Lung microvascular endothelial cell (primary cell): ENCODE data around the gene COG7. TPM values are rescaled to one million over a fixed set of nuclear protein-coding genes. Genes with fewer than 3 reads are reported as not detected.
"Not testable (repeated sequence)": the region's sequence is repeated elsewhere in the genome, so short reads cannot be mapped to it uniquely, and the experiment has no call there.

Source experiments
- DNase-seq, 2 donors: peaks; one replicate each; pipeline versions ENCODE4 v3.0.0 to v3.0.0-alpha.2; 2010; ENCODE audit warnings: low read depth in 2 of 2
- total RNA-seq: library from RNA; depleted of rRNA; stranded (reverse); fragments of >200 nt; gene quantifications from 2 replicates; pipeline ENCODE4 v1.2.1, GENCODE V29; 2014

COG7 gene
- 8.7 and 10.9 TPM in 2 replicates for total RNA-seq

DNA sequence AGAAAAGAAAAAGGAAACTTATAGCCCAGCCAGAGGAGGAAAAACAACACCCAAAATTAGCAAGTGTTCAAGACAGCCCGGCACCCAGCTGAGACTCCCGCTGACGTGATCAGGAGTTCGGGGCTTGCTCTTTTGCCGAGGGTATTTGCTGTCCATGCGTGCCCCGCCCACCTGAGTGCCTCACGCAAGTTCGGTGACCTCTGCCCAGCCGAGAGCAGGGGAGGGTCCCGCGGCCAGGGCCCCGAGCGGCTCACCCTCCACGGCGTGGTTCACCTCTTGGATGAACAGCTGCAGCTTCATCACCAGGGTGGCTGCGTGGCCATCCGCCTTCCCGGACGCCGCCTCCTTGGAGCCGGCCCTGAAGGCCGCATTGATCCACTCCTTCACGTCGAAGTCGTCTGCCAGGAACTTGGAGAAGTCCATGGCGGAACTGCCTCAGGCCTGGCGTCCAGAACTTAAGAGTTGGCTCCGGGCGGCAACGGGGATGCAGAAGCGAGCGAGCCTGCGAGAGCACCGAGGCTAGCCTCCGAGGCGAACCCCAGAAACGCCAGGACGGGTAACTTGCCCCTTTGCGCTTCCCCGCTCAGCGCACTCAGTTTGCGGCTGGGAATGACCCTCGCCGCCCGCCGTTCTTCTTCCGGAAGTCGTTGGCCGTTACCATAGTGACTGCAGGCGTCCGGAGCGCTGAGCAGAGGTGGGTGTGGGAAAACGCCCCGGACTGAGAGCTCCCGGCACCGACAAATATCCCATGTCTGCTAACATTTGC is at the start of gene COG7:
Gene COG7 (minus strand): TSS at position 618 of the 766 bp plus-strand sequence. CDS start 195 bp downstream, at position 423.
- DNase-seq = peak; percentile 91 to 93

- DNase-seq = peak; percentile 61 to 75
Observed at GRCh38 chr16:23502466-23502865, 49.5 kb upstream of the COG7 start.

DNA sequence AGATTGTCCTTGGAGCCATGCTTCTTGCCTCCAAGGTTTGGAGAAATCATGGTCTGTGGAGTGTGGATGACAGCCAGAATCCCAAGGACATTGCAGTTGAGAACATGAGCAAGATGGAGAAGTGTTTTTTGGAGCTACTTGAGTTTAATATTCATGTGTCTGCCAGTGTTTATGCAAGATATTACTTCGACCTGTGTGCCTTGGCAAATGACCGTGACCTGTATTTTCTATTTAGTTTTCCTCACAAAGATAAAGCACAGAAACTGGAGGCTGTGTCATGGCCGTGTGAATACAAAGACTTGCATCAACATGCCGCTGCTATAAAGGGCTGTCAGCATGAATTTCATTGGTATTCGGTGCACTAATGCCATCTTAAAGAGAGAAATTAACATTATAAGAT is 48.3 kb upstream of the COG7 start:
- DNase-seq = no peak

- no peak for DNase-seq
Observed at GRCh38 chr16:23500862-23501225, 47.9 kb upstream of the COG7 start.

DNA sequence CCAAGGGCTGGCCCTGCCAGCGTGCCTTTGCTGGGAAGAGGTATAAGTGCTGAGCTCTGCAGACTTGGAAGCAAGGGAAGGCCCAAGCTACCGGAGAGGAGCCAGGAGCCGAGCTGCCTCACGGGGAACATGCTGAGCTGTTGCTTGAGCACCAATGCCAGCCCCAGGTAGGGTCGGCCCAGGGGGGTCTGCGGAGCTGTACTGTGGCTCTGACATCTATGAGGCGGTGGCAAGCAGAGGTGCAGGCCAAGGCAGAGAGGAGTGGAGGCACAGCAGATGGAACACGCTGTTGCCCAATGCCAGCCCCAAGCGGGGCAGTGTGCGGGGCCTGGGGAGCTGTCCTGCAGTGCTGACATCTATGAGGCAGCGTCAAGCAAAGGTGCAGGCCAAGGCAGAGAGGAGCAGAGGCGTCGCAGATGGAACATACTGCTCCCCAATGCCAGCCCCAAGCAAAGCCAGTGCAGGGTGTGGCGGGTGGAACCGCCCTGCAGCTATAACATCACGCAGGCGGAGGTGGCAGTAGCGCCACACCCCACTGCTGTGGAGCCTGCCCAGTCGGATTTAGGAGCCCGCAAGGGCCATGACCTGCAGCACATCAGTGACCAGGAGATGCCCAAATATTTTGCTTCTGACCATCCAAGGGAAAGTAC is 47.3 kb upstream of the COG7 start:
- no peak for DNase-seq

DNA sequence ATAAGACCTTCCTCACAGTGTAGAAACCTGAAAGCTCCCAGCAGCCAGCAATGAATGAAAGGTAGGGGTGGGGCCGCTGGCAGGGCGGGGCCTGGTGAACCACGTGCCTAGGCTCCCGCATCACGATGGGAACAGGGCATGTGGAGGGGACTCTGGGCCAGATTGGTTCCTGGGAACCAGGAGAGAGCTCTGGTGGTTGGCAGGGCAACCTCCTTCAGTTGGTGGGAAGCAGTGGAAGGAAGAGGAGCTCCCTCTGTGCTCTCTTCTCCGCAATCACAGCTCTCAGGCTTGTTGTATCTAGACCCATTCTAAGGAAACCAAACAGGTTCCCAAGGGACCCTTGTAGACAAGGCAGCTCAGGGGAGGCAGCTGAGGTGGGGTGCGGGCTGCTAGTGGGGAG is 46.8 kb upstream of the COG7 start:
- DNase-seq = no peak

DNA sequence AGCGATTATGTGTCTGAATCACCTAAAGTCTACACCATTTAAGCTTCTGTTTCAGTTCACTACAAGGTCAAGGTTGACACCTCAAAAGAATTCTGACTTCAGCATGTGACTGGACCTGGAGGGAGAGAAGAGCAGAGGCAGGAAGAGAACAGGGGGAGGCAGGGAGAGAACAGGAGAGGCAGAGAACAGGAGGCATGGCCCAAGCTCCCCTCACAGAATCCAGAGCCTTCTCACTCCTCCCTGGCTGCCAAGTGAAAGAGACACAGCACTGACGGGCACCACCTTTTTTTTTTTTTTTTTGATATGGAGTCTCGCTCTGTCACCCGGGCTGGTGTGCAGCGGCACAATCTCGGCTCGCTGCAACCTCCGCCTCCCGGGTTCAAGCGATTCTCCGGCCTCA is 45.9 kb upstream of the COG7 start:
- no peak for DNase-seq

DNA sequence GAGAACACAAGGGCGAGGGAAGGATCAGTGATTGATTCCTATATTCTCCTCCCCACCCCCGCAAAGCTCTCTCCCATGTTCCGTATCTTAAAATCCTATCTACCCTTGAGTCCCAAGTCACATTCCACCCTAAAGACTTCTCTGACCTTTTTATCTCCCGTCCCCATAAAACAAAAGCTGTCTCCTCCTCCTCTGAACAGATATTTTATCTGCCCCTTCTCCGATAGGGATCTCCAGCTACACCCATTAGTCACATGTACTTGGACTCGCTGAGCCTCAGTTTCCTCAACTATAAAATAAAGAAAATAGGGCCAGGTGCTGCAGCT is 44.5 kb upstream of the COG7 start:
- no peak for DNase-seq

GRCh38 chr16:23496821-23497542 is 44.0 kb upstream of the COG7 start:
- DNase-seq = peak; percentile 63 to 75

DNA sequence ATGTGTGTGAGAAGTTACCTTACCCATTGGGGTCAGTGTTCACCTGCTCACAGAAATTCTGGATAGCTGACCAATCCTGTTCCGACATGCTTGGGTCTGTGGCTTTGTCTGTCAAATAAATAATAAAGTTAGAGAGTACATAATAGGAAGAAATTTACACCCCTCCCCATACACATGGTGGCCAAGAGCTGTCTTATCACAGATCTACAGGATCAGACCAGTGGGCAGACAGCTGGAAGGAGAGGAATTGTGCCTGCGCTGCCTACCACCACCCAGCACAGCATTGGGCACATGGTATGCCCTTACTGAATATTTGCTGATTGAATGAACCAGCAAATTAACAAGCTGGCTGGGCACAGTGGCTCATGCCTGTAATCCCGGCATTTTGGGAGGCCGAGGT is 42.7 kb upstream of the COG7 start:
- no peak for DNase-seq

DNA sequence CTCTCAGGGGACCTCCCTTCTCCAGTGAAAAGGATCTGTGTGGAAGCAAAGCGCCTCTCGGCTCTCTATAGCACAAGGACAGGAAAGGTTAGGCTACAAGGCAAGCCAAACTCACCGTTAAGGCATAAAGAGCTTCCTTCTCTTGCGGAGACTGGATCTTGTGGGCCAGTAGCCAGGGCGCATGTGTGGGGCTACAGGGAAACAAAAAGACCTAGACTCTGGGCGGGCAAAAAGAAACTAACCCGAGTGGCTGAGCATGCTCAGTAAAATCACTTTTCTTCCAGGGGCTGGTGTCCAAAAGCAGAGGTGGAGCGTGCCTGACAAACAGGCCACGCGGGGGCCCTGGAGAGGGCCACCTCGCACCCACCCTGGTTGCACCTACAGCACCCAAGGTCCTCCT is 41.2 kb upstream of the COG7 start:
- DNase-seq = no peak

DNA sequence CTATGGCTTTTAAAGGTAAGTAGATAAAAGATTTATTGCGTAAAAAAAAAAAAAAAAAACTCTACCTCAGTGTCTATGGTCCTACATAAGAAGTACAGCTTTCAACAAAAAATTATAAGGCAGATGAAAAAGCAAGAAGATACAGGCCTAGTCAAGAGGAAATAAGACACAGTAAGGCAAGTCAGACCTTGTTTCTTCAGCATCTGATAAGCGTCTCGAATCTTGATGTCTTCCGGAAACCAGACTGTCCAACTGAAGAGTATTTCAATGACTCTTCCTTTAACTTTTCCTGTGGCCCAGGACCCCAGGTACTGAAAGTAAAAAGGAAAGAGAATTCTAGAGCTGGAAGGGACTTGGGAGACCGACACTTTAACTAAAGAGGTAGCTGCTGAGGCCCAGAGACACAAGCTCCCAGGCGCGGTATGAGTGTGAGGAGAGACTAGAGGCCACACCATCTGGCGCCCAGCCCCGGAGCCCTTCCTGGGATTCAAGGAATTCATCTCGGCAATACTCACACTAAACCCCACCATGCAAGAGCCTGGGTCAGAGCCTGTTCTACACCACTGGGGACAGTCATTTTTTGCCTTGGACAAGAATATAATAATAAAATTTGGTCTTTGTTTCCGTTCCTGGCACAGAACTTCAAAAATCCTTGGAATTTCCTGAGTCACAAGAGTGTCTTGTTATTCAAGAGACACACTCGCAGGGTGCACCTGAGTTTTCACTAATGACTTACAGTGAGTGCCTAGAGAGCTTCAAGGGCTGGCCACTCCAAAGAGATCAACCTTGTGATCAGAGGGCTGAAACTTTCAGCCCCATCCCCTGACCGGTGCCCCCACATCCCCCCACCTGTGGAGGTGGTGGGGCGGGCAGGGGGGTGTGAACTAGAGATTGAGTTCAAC is 38.8 kb upstream of the COG7 start:
- DNase-seq = peak in 1 of 2 donors; percentile 67

GRCh38 chr16:23486480-23486879 is 33.5 kb upstream of the COG7 start:
- DNase-seq = no peak

DNA sequence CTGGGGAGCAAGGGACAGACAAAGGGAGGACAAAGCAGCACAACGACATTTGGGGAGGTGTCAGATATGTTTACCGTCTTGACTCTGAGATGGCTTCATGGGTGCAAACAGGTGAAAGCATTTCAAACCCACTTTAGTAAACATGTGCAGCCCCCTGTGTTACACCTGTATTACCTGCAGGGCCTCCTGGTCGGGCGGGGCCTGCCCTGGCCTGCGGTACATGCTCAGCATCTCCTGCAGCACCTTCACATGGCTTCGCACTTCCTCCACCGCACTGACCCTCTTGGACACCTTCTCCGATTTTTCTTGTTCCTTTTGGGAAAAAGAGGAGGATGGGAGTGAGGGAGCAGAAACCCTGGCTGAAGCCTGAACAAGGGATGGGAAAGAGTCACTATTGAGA is 32.9 kb upstream of the COG7 start:
- DNase-seq = no peak

- DNase-seq = no peak
Observed at GRCh38 chr16:23485257-23485614, 32.2 kb upstream of the COG7 start.

- no peak for DNase-seq
Observed at GRCh38 chr16:23484510-23485256, 31.7 kb upstream of the COG7 start.

GRCh38 chr16:23483492-23483891 is 30.5 kb upstream of the COG7 start:
- DNase-seq = not testable (repeated sequence)

- no peak for DNase-seq
Observed at GRCh38 chr16:23482778-23483177, 29.8 kb upstream of the COG7 start.

GRCh38 chr16:23480257-23480656 is 27.3 kb upstream of the COG7 start:
- DNase-seq = no peak

DNA sequence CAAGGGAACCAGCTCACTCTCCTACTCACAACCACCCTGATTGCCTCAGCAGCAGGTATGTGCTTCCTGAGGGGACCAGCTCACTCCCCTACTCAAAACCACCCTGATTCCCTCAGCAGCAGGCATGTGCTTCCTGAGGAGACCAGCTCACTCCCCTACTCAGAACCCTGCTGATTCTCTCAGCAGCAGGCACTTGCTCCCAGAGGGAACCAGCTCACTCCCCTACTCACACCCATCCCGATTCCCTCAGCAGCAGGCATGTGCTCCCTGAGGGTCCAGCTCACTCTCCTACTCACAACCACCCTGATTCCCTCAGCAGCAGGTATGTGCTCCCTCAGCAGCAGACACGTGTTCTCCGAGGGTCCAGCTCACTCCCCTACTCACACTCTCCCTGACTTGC is 26.1 kb upstream of the COG7 start:
- no peak for DNase-seq

DNA sequence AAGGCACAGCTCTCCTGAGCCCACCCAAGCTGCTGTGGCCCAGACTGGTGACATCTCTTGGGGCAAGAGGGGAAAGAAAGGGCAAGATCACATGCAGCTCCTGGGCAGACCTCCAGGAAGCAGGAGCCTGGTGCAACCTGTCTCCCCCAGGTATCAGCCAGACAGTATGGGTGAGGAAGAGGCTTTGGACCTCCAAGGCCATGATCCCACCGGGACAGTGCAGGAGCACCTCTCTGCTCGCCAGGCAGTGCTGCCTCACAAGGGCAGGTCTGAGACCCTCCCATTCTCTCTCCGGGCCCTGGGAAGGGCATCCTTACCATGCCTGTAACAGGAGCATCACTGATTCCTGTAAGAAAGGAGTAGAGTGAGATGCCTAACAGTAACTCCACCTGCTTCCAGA is 25.6 kb upstream of the COG7 start:
- DNase-seq = no peak
